Astrocyte (in vitro differentiated cells and primary cell): ENCODE results near the gene PPTC7. TPM values are rescaled to one million over a fixed set of nuclear protein-coding genes. Genes with fewer than 3 reads are reported as not detected.

ENCODE experiments used
- DNase-seq: peaks from one replicate; pipeline ENCODE4 v3.0.0-alpha.2; 2010; ENCODE audit warnings: low read depth
- FAIRE-seq: peaks from 2 replicates; lab custom pipeline; 2011; peaks lifted over from hg19 to GRCh38; lab: Jason Lieb, UNC
- H2AFZ ChIP-seq: 2 replicates; pipeline ENCODE4 v1.6.0; 2012; ENCODE audit warnings: low read depth, low read length, inconsistent platforms
- H3K27ac ChIP-seq: 2 replicates; pipeline ENCODE4 v1.5.1; 2011; ENCODE audit warnings: low read depth, low read length, inconsistent platforms
- H3K27me3 ChIP-seq: 2 replicates; pipeline ENCODE4 v1.6.0; 2011; ENCODE audit warnings: low read length, inconsistent platforms; ENCODE audit not compliant: insufficient read depth
- H3K36me3 ChIP-seq: 2 replicates; pipeline ENCODE4 v1.5.1; 2011; ENCODE audit warnings: low read length, inconsistent platforms; ENCODE audit not compliant: insufficient read depth
- H3K4me1 ChIP-seq: 2 replicates; pipeline ENCODE4 v1.5.1; 2011; ENCODE audit warnings: low read length, inconsistent platforms; ENCODE audit not compliant: insufficient read depth
- H3K4me2 ChIP-seq: 2 replicates; pipeline ENCODE4 v1.6.0; 2012; ENCODE audit warnings: low read length, inconsistent platforms
- H3K4me3 ChIP-seq: 2 replicates; pipeline ENCODE4 v1.5.1; 2011; ENCODE audit warnings: low read depth, mild to moderate bottlenecking, low read length, inconsistent platforms; ENCODE audit not compliant: insufficient read depth
- H3K79me2 ChIP-seq: 2 replicates; pipeline ENCODE4 v1.6.0; 2012; ENCODE audit warnings: mild to moderate bottlenecking, low read length, inconsistent platforms; ENCODE audit not compliant: insufficient read depth
- H3K9ac ChIP-seq: 2 replicates; pipeline ENCODE4 v1.6.0; 2012; ENCODE audit warnings: mild to moderate bottlenecking, low read length, inconsistent platforms
- H3K9me3 ChIP-seq: 2 replicates; pipeline ENCODE4 v1.5.1; 2012; ENCODE audit warnings: low read depth, mild to moderate bottlenecking, low read length, inconsistent platforms; ENCODE audit not compliant: insufficient read depth
- H4K20me1 ChIP-seq: 2 replicates; pipeline ENCODE4 v1.6.0; 2012; ENCODE audit warnings: low read length, inconsistent platforms; ENCODE audit not compliant: insufficient read depth
- H3K27ac Mint-ChIP-seq: one replicate; pipeline ENCODE4 v1.8.0; 2021; ENCODE audit warnings: mild to moderate bottlenecking, mixed read lengths; ENCODE audit not compliant: unreplicated experiment
- H3K27me3 Mint-ChIP-seq: one replicate; pipeline ENCODE4 v1.8.0; 2021; ENCODE audit warnings: low read depth, mixed read lengths; ENCODE audit not compliant: unreplicated experiment
- H3K36me3 Mint-ChIP-seq: one replicate; pipeline ENCODE4 v1.8.0; 2021; ENCODE audit warnings: low read depth, mixed read lengths; ENCODE audit not compliant: unreplicated experiment
- H3K4me1 Mint-ChIP-seq: one replicate; pipeline ENCODE4 v1.8.0; 2021; ENCODE audit warnings: low read depth, mixed read lengths; ENCODE audit not compliant: unreplicated experiment
- H3K4me3 Mint-ChIP-seq: one replicate; pipeline ENCODE4 v1.8.0; 2021; ENCODE audit warnings: mild to moderate bottlenecking, moderate library complexity, mixed read lengths; ENCODE audit not compliant: unreplicated experiment
- H3K9me3 Mint-ChIP-seq: one replicate; pipeline ENCODE4 v1.8.0; 2021; ENCODE audit warnings: mild to moderate bottlenecking, mixed read lengths; ENCODE audit not compliant: unreplicated experiment
- EZH2 ChIP-seq: IDR thresholded peaks from 2 replicates; pipeline ENCODE4 v1.6.1; 2012; ENCODE audit warnings: mild to moderate bottlenecking, low read length, inconsistent platforms; ENCODE audit not compliant: insufficient read depth
- total RNA-seq: library from RNA; stranded (reverse); gene quantifications from 2 replicates; pipeline ENCODE4 v1.2.1, GENCODE V29; 2021
- TF ChIP-seq, protein P1 (sequence below): IDR thresholded peaks from 2 replicates; pipeline ENCODE4 v1.5.1; 2011; ENCODE audit warnings: low read depth, mild to moderate bottlenecking, inconsistent platforms, low read length, moderate library complexity; ENCODE audit not compliant: insufficient read depth

The PPTC7 gene
- total RNA-seq, 1 donor from 2014 or later, result 16.6 TPM

- peaks cover 2% of the 10 kb centered on the region for H3K27me3 ChIP-seq
- no peaks in the 10 kb centered on the region for H3K9me3 ChIP-seq
- H3K4me1 Mint-ChIP-seq, result no peaks in the 10 kb centered on the region
- no peak for DNase-seq
- H3K4me3 ChIP-seq, result no peak overlapping the region
- no peak overlapping the region for H3K27ac ChIP-seq
- no peak overlapping the region for H3K27ac Mint-ChIP-seq
- H3K27me3 Mint-ChIP-seq, result peaks cover 4% of the 10 kb centered on the region
- H3K36me3 ChIP-seq, result no peaks in the 10 kb centered on the region
- H3K4me3 Mint-ChIP-seq, result no peak overlapping the region
- H3K9ac ChIP-seq, result no peak overlapping the region
- H4K20me1 ChIP-seq, result no peaks in the 10 kb centered on the region
- H3K9me3 Mint-ChIP-seq, result no peaks in the 10 kb centered on the region
- H3K4me2 ChIP-seq, result no peak overlapping the region
- H3K36me3 Mint-ChIP-seq, result no peaks in the 10 kb centered on the region
- TF ChIP-seq EZH2, result no peak
- TF ChIP-seq, protein P1, sequence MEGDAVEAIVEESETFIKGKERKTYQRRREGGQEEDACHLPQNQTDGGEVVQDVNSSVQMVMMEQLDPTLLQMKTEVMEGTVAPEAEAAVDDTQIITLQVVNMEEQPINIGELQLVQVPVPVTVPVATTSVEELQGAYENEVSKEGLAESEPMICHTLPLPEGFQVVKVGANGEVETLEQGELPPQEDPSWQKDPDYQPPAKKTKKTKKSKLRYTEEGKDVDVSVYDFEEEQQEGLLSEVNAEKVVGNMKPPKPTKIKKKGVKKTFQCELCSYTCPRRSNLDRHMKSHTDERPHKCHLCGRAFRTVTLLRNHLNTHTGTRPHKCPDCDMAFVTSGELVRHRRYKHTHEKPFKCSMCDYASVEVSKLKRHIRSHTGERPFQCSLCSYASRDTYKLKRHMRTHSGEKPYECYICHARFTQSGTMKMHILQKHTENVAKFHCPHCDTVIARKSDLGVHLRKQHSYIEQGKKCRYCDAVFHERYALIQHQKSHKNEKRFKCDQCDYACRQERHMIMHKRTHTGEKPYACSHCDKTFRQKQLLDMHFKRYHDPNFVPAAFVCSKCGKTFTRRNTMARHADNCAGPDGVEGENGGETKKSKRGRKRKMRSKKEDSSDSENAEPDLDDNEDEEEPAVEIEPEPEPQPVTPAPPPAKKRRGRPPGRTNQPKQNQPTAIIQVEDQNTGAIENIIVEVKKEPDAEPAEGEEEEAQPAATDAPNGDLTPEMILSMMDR, result no peak
- H2AFZ ChIP-seq, result no peak overlapping the region
- H3K4me1 ChIP-seq, result no peaks in the 10 kb centered on the region
- no peaks in the 10 kb centered on the region for H3K79me2 ChIP-seq
- FAIRE-seq, result no peak
These were observed 75.0 kb downstream of the PPTC7 start for GRCh38 chr12:110508071-110508586.

- Histone ChIP-seq H3K27ac (no peak overlapping the region), H2AFZ (no peak overlapping the region), H4K20me1 (no peaks in the 10 kb centered on the region), H3K9me3 (no peaks in the 10 kb centered on the region), H3K9ac (no peak overlapping the region), H3K79me2 (peaks cover 15% of the 10 kb centered on the region), H3K27me3 (peaks cover under 1% of the 10 kb centered on the region), H3K4me3 (no peak overlapping the region), H3K4me1 (peaks cover 4% of the 10 kb centered on the region), H3K36me3 (no peaks in the 10 kb centered on the region), H3K4me2 (no peak overlapping the region)
- TF ChIP-seq, protein P1, result no peak
- no peak for TF ChIP-seq EZH2
- Mint-ChIP-seq H3K9me3 (no peaks in the 10 kb centered on the region), H3K27ac (no peak overlapping the region), H3K4me3 (no peak overlapping the region), H3K36me3 (no peaks in the 10 kb centered on the region), H3K4me1 (peaks cover 2% of the 10 kb centered on the region), H3K27me3 (peaks cover 4% of the 10 kb centered on the region)
- DNase-seq, result no peak
- FAIRE-seq, result no peak
These were observed 77.8 kb downstream of the PPTC7 start for GRCh38 chr12:110505332-110505731.

DNA sequence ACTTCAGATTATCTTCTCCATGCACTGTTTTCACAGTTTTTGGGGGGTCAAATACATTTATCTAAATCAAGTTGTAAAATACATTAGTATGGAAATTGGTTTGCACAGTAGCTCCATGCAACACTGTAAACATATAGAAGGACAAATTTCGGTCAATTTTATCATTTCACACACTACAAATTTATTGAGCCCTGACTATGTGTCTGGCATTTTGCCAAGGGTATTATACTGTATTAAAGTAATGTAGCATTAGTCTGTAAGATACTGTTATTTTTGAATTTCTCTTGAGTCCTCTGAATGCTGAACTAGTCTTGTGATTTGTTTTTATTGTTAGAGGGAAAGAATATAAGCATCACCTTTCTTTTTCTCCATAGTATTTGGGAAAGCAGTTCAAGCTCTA is 79.7 kb downstream of the PPTC7 start:
- peaks cover 34% of the 10 kb centered on the region for H3K79me2 ChIP-seq
- H3K27me3 Mint-ChIP-seq, result no peaks in the 10 kb centered on the region
- H3K9me3 Mint-ChIP-seq, result no peaks in the 10 kb centered on the region
- no peak for FAIRE-seq
- H3K27ac ChIP-seq, result no peak overlapping the region
- peaks cover 3% of the 10 kb centered on the region for H3K36me3 ChIP-seq
- no peak overlapping the region for H2AFZ ChIP-seq
- no peaks in the 10 kb centered on the region for H3K9me3 ChIP-seq
- peaks cover 1% of the 10 kb centered on the region for H3K36me3 Mint-ChIP-seq
- H3K27me3 ChIP-seq, result no peaks in the 10 kb centered on the region
- no peaks in the 10 kb centered on the region for H4K20me1 ChIP-seq
- TF ChIP-seq, protein P1, result no peak
- TF ChIP-seq EZH2, result no peak
- no peak overlapping the region for H3K4me2 ChIP-seq
- H3K4me1 Mint-ChIP-seq, result peaks cover 11% of the 10 kb centered on the region
- no peak overlapping the region for H3K4me3 Mint-ChIP-seq
- no peak for DNase-seq
- H3K9ac ChIP-seq, result no peak overlapping the region
- H3K4me3 ChIP-seq, result no peak overlapping the region
- H3K27ac Mint-ChIP-seq, result no peak overlapping the region
- H3K4me1 ChIP-seq, result peaks cover 8% of the 10 kb centered on the region
